Nephron progenitor cell (in vitro differentiated cells): ENCODE results near the gene PLA2G15.

Experiments used
- DNase-seq: peaks from one replicate; pipeline ENCODE4 v3.0.0; 2021
- H3K27ac Mint-ChIP-seq: 2 replicates; pipeline ENCODE4 v1.8.0; 2021; ENCODE audit warnings: mild to moderate bottlenecking, moderate library complexity, mixed read lengths
- H3K27me3 Mint-ChIP-seq: 2 replicates; pipeline ENCODE4 v1.8.0; 2021; ENCODE audit warnings: mild to moderate bottlenecking, low read depth, mixed read lengths; ENCODE audit not compliant: poor library complexity
- H3K36me3 Mint-ChIP-seq: 2 replicates; pipeline ENCODE4 v1.8.0; 2021; ENCODE audit warnings: low read depth, mixed read lengths
- H3K4me1 Mint-ChIP-seq: 2 replicates; pipeline ENCODE4 v1.8.0; 2021; ENCODE audit warnings: mixed read lengths
- H3K4me3 Mint-ChIP-seq: 2 replicates; pipeline ENCODE4 v1.8.0; 2021; ENCODE audit warnings: mild to moderate bottlenecking, moderate library complexity, mixed read lengths
- H3K9me3 Mint-ChIP-seq: 2 replicates; pipeline ENCODE4 v1.8.0; 2021; ENCODE audit warnings: mild to moderate bottlenecking, moderate library complexity, mixed read lengths
- CTCF ChIP-seq: fragments of 200-600 bp; sonication (generic); IDR thresholded peaks from 2 replicates; pipeline ENCODE4 v1.5.0; 2021; ENCODE audit warnings: antibody characterized with exemption

Gene PLA2G15

DNA sequence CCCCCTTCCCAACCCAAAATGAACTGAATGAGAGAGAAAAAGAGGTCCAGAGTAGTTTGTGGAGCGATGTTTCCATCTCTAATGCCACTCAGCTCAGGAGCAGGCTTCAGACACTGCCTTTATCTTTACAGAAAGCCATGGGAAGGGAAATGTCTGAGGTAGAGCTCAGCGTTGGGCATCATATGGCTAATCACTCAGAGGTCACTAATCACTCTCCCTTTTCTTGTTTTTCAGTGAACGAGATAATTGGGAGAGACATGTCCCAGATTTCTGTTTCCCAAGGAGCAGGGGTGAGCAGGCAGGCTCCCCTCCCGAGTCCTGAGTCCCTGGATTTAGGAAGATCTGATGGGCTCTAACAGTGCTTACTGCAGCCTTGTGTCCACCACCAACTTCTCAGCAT, 19.1 kb upstream of the PLA2G15 start:
- TF ChIP-seq CTCF = no peak
- Mint-ChIP-seq H3K4me1 (peaks cover 16% of the 10 kb centered on the region), H3K9me3 (no peaks in the 10 kb centered on the region), H3K27me3 (peaks cover 4% of the 10 kb centered on the region), H3K4me3 (no peak overlapping the region), H3K27ac (no peak overlapping the region), H3K36me3 (peaks cover 6% of the 10 kb centered on the region)
- no peak for DNase-seq

- no peak for DNase-seq
- H3K27ac Mint-ChIP-seq = peak overlapping the region; percentile 69
- no peak for TF ChIP-seq CTCF
- no peak overlapping the region for H3K4me3 Mint-ChIP-seq
- H3K9me3 Mint-ChIP-seq = no peaks in the 10 kb centered on the region
- no peaks in the 10 kb centered on the region for H3K36me3 Mint-ChIP-seq
- peaks cover 16% of the 10 kb centered on the region for H3K4me1 Mint-ChIP-seq
- peaks cover 8% of the 10 kb centered on the region for H3K27me3 Mint-ChIP-seq
Observed at GRCh38 chr16:68227183-68227793, 17.9 kb upstream of the PLA2G15 start.

GRCh38 chr16:68227850-68228553, 17.2 kb upstream of the PLA2G15 start:
- Mint-ChIP-seq H3K9me3 (no peaks in the 10 kb centered on the region), H3K4me1 (peaks cover 22% of the 10 kb centered on the region), H3K4me3 (no peak overlapping the region), H3K27ac (peak overlapping the region; percentile 69), H3K27me3 (peaks cover 13% of the 10 kb centered on the region), H3K36me3 (no peaks in the 10 kb centered on the region)
- TF ChIP-seq CTCF = no peak
- DNase-seq = no peak

- Mint-ChIP-seq H3K4me1 (peaks cover 27% of the 10 kb centered on the region), H3K27ac (peak overlapping the region; percentile 66), H3K27me3 (peaks cover 19% of the 10 kb centered on the region), H3K9me3 (no peaks in the 10 kb centered on the region), H3K4me3 (no peak overlapping the region), H3K36me3 (no peaks in the 10 kb centered on the region)
- no peak for DNase-seq
- no peak for TF ChIP-seq CTCF
Observed at GRCh38 chr16:68228652-68229051, 16.5 kb upstream of the PLA2G15 start.

DNA sequence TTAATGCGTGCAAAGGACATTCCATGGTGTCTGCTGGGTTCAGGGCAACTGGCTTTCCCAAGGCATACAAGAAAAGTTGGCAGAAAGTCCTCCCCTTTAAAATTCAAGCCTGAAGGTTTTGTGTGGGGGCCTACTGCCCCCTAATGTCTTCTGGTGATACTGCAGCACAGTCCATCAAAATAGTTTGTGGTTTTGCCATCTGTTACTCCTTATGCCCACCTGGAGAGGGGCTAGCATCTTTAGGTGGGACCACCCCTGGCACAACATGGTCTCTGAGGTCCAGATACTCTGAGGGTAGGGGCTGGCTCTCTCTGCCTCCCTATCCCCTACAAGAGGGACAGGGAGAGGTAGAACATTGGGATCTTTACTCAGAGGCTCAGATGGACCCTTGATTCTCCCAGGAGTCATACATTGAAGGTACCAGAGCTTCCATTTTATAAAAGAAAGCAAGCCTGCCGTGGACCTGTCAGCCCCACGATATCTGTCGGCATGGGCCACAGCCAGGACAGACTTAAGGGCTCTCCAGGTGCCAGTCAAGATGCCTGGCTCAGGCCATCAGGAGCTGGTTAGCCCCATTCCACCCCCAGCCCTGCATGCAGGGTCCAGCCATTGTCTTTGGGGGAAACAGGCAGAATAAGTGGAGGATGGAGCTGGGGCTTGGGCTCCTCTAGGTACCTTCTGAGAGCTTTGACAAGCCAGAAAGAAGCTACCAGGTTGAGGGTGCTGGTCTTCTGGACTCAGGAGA, 15.6 kb upstream of the PLA2G15 start:
- DNase-seq = peak; percentile 59
- no peak overlapping the region for H3K27ac Mint-ChIP-seq
- H3K4me1 Mint-ChIP-seq = peaks cover 34% of the 10 kb centered on the region
- TF ChIP-seq CTCF = peak; percentile 83
- no peaks in the 10 kb centered on the region for H3K9me3 Mint-ChIP-seq
- H3K4me3 Mint-ChIP-seq = no peak overlapping the region
- no peaks in the 10 kb centered on the region for H3K36me3 Mint-ChIP-seq
- peaks cover 29% of the 10 kb centered on the region for H3K27me3 Mint-ChIP-seq
